H1 (cell line): ENCODE results near the gene ACAP2. TPM values are rescaled to one million over a fixed set of nuclear protein-coding genes. Genes with fewer than 3 reads are reported as not detected.

Source experiments
- CTCF ChIA-PET: fragments of 300-600 bp; sonication (Branson Sonifier 250); formaldehyde crosslinking; loops from one replicate; lab custom pipeline; 2021; ENCODE audit not compliant: partially characterized antibody; lab: Charles Lee
- POLR2A ChIA-PET: fragments of 300-600 bp; sonication (Branson Sonifier 250); formaldehyde crosslinking; loops from one replicate; lab custom pipeline; 2021; ENCODE audit warnings: inconsistent platforms; ENCODE audit not compliant: partially characterized antibody; lab: Charles Lee
- DNase-seq, 2 experiments: peaks; one replicate each; pipeline versions ENCODE4 v3.0.0 to v3.0.0-alpha.2; 2010 to 2022; ENCODE audit warnings: low spot score in 2 of 2, low read depth in 1 of 2, mixed read lengths in 1 of 2
- FAIRE-seq: peaks from 2 replicates; lab custom pipeline; 2011; peaks lifted over from hg19 to GRCh38; lab: Jason Lieb, UNC
- H2AFZ ChIP-seq: 2 replicates; pipeline ENCODE4 v1.8.1; 2012; ENCODE audit warnings: low read length, inconsistent platforms
- H2AK5ac ChIP-seq: 2 replicates; pipeline ENCODE4 v1.6.1; 2013; ENCODE audit warnings: low read depth, low read length
- H2BK120ac ChIP-seq: replicated peaks from 2 replicates; pipeline ENCODE3; 2013; ENCODE audit warnings: low read depth, low read length, inconsistent platforms
- H2BK12ac ChIP-seq: 2 replicates; pipeline ENCODE4 v1.6.1; 2013; ENCODE audit warnings: low read depth, low read length
- H2BK15ac ChIP-seq: 2 replicates; pipeline ENCODE4 v1.6.1; 2013; ENCODE audit warnings: low read length
- H2BK20ac ChIP-seq: 2 replicates; pipeline ENCODE4 v1.6.1; 2013; ENCODE audit warnings: low read length
- H2BK5ac ChIP-seq: 2 replicates; pipeline ENCODE4 v1.6.1; 2013; ENCODE audit warnings: low read depth, low read length
- H3K14ac ChIP-seq: 2 replicates; pipeline ENCODE4 v1.6.1; 2013; ENCODE audit warnings: inconsistent platforms; ENCODE audit not compliant: insufficient read length
- H3K18ac ChIP-seq: 2 replicates; pipeline ENCODE4 v1.6.1; 2013; ENCODE audit warnings: low read length; ENCODE audit errors: extremely low read depth
- H3K23ac ChIP-seq: 2 replicates; pipeline ENCODE4 v1.6.1; 2013; ENCODE audit warnings: inconsistent platforms; ENCODE audit not compliant: insufficient read length
- H3K23me2 ChIP-seq: 2 replicates; pipeline ENCODE4 v1.6.1; 2013; ENCODE audit warnings: low read depth, low read length
- H3K27ac ChIP-seq: 2 replicates; pipeline ENCODE4 v1.6.1; 2011; ENCODE audit warnings: low read depth, low read length, inconsistent platforms
- H3K27me3 ChIP-seq, 4 experiments: replicated peaks in 1 of 4; 1 replicate in 1 of 4; 2 replicates in 3 of 4; pipeline versions ENCODE4 v1.6.1 to v1.8.1; 2011 to 2013; ENCODE audit warnings: low read length in 3 of 4, mild to moderate bottlenecking in 3 of 4, inconsistent platforms in 2 of 4, mixed read lengths in 2 of 4, moderate library complexity in 1 of 4; ENCODE audit not compliant: control insufficient read depth in 3 of 4, insufficient read depth in 3 of 4; ENCODE audit errors: extremely low read depth in 1 of 4
- H3K36me3 ChIP-seq, 4 experiments: 2 replicates each; pipeline versions ENCODE4 v1.6.1 to v1.8.1; 2011 to 2013; ENCODE audit warnings: mild to moderate bottlenecking in 4 of 4, low read length in 3 of 4, moderate library complexity in 2 of 4, control low read depth in 1 of 4, inconsistent platforms in 1 of 4; ENCODE audit not compliant: insufficient read depth in 4 of 4, control insufficient read depth in 2 of 4
- H3K4ac ChIP-seq: replicated peaks from 2 replicates; pipeline ENCODE3; 2013; ENCODE audit warnings: low read length, low read depth, mixed read lengths, inconsistent platforms; ENCODE audit not compliant: insufficient read length
- H3K4me1 ChIP-seq, 4 experiments: replicated peaks in 1 of 4; 1 replicate in 1 of 4; 2 replicates in 3 of 4; pipeline versions ENCODE4 v1.6.1 to v1.8.1; 2011 to 2013; ENCODE audit warnings: low read length in 3 of 4, inconsistent platforms in 2 of 4, mixed read lengths in 1 of 4; ENCODE audit not compliant: insufficient read depth in 4 of 4, control insufficient read depth in 3 of 4
- H3K4me2 ChIP-seq, 2 experiments: 2 replicates each; pipeline versions ENCODE4 v1.6.1 to v1.8.1; 2011 to 2013; ENCODE audit warnings: low read depth in 2 of 2, low read length in 2 of 2, control low read depth in 1 of 2, inconsistent platforms in 1 of 2, mild to moderate bottlenecking in 1 of 2; ENCODE audit not compliant: insufficient read depth in 1 of 2
- H3K4me3 ChIP-seq, 4 experiments: fragments of 200-600, 300-600 bp in 1 of 4; sonication (generic), shearing (Covaris generic), sonication (Bioruptor Twin) in 1 of 4; 2 replicates each; pipeline versions ENCODE4 v1.5.1 to v1.8.1; 2011 to 2016; ENCODE audit warnings: low read length in 4 of 4, low read depth in 3 of 4, control low read depth in 2 of 4, inconsistent platforms in 2 of 4, mild to moderate bottlenecking in 2 of 4, mixed read lengths in 1 of 4, moderate library complexity in 1 of 4; ENCODE audit not compliant: insufficient read depth in 2 of 4; ENCODE audit errors: extremely low read depth in 1 of 4
- H3K56ac ChIP-seq: replicated peaks from 2 replicates; pipeline ENCODE3; 2013; ENCODE audit warnings: low read depth, mild to moderate bottlenecking, mixed read lengths, low read length, inconsistent platforms; ENCODE audit not compliant: insufficient read length
- H3K79me1 ChIP-seq: 2 replicates; pipeline ENCODE4 v1.6.1; 2013; ENCODE audit warnings: low read depth, low read length, control low read depth
- H3K79me2 ChIP-seq, 2 experiments: 2 replicates each; pipeline versions ENCODE4 v1.6.1 to v1.8.1; 2012 to 2013; ENCODE audit warnings: low read length in 2 of 2, mild to moderate bottlenecking in 2 of 2, inconsistent platforms in 1 of 2; ENCODE audit not compliant: insufficient read depth in 2 of 2, control insufficient read depth in 1 of 2
- H3K9ac ChIP-seq, 4 experiments: replicated peaks in 1 of 4; 1 replicate in 1 of 4; 2 replicates in 3 of 4; pipeline versions ENCODE4 v1.6.1 to v1.8.1; 2011 to 2013; ENCODE audit warnings: low read depth in 3 of 4, low read length in 3 of 4, control low read depth in 2 of 4, mild to moderate bottlenecking in 2 of 4, moderate library complexity in 2 of 4, inconsistent platforms in 1 of 4; ENCODE audit errors: extremely low read depth in 1 of 4
- H3K9me3 ChIP-seq, 2 experiments: 2 replicates each; pipeline versions ENCODE4 v1.6.1 to v1.8.1; 2012 to 2013; ENCODE audit warnings: mild to moderate bottlenecking in 2 of 2, moderate library complexity in 2 of 2, control low read depth in 1 of 2, inconsistent platforms in 1 of 2, low read depth in 1 of 2, low read length in 1 of 2, mixed read lengths in 1 of 2; ENCODE audit not compliant: insufficient read depth in 2 of 2
- H4K20me1 ChIP-seq, 2 experiments: replicated peaks in 1 of 2; 2 replicates each; pipeline versions ENCODE3 to v1.8.1; 2011 to 2013; ENCODE audit warnings: inconsistent platforms in 2 of 2, low read length in 2 of 2, mild to moderate bottlenecking in 1 of 2; ENCODE audit not compliant: insufficient read depth in 2 of 2, control insufficient read depth in 1 of 2
- H4K5ac ChIP-seq: 2 replicates; pipeline ENCODE4 v1.6.1; 2013; ENCODE audit warnings: low read length, low read depth, mixed read lengths, inconsistent platforms; ENCODE audit not compliant: insufficient read length
- H4K8ac ChIP-seq: 2 replicates; pipeline ENCODE4 v1.8.0; 2013; ENCODE audit warnings: mild to moderate bottlenecking, moderate library complexity, low read length, inconsistent platforms; ENCODE audit not compliant: insufficient read depth; ENCODE audit errors: extremely low read depth
- H4K91ac ChIP-seq: replicated peaks from 2 replicates; pipeline ENCODE3; 2013; ENCODE audit warnings: low read length, mixed read lengths, inconsistent platforms; ENCODE audit not compliant: insufficient read length
- BCL11A ChIP-seq, 2 experiments: IDR thresholded peaks; one replicate each; pipeline ENCODE4 v1.6.1; 2011; ENCODE audit warnings: low read depth in 2 of 2, low read length in 2 of 2, mild to moderate bottlenecking in 2 of 2
- CBX8 ChIP-seq: fragments of 300-800, 300-1000 bp; sonication (generic); IDR thresholded peaks from 2 replicates; pipeline ENCODE4 v1.7.1; 2016; ENCODE audit warnings: low read depth, low read length, borderline replicate concordance
- CHD1 ChIP-seq: IDR thresholded peaks from 2 replicates; pipeline ENCODE4 v1.6.1; 2012; ENCODE audit warnings: low read depth, low read length, improper control_type of control experiment
- EGR1 ChIP-seq: IDR thresholded peaks from 2 replicates; pipeline ENCODE4 v1.6.1; 2011; ENCODE audit warnings: low read depth, low read length, borderline replicate concordance
- JUN ChIP-seq: IDR thresholded peaks from 2 replicates; pipeline ENCODE4 v1.6.1; 2011; ENCODE audit warnings: low read depth, mild to moderate bottlenecking, improper control_type of control experiment, low read length
- RBBP5 ChIP-seq: IDR thresholded peaks from 2 replicates; pipeline ENCODE4 v1.7.1; 2012; ENCODE audit warnings: low read depth, mild to moderate bottlenecking, inconsistent platforms, low read length, moderate library complexity, borderline replicate concordance
- RNF2 ChIP-seq: fragments of 200-900, 300-1000 bp; sonication (generic); IDR thresholded peaks from 2 replicates; pipeline ENCODE4 v1.7.1; 2016; ENCODE audit warnings: borderline replicate concordance, low read depth, mild to moderate bottlenecking, antibody characterized with exemption, low read length; ENCODE audit not compliant: poor library complexity, severe bottlenecking; ENCODE audit errors: missing control alignments
- SAP30 ChIP-seq: fragments of 300-600 bp; sonication (generic); IDR thresholded peaks from 2 replicates; pipeline ENCODE4 v1.7.1; 2012; ENCODE audit warnings: low read length, moderate library complexity, mild to moderate bottlenecking, inconsistent platforms; ENCODE audit not compliant: insufficient read depth, insufficient replicate concordance
- SIN3A ChIP-seq, 2 experiments: IDR thresholded peaks in 1 of 2; conservative IDR thresholded peaks in 1 of 2; 2 replicates each; pipeline ENCODE4 v1.6.1; 2011 to 2012; ENCODE audit warnings: low read length in 2 of 2, improper control_type of control experiment in 1 of 2, low read depth in 1 of 2, mild to moderate bottlenecking in 1 of 2
- YY1 ChIP-seq: IDR thresholded peaks from 2 replicates; pipeline ENCODE4 v1.6.1; 2011; ENCODE audit warnings: low read depth, mild to moderate bottlenecking, low read length
- WGBS, 2 experiments: shearing (Covaris generic) in 1 of 2; methylation state at CpG; one replicate each; pipeline versions ENCODE4 v1.1.6 to v1.1.7; 2013 to 2015; ENCODE audit warnings: low lambda C conversion rate in 2 of 2, mixed read lengths in 2 of 2, inconsistent platforms in 1 of 2, low coverage in 1 of 2, missing lambda C conversion rate in 1 of 2; ENCODE audit not compliant: insufficient replicate concordance in 2 of 2, insufficient coverage in 1 of 2, insufficient read length in 1 of 2; ENCODE audit errors: extremely low coverage in 1 of 2, missing lambda C conversion rate in 1 of 2; 5-methylcytosine and 5-hydroxymethylcytosine counted together
- polyA plus RNA-seq, 7 experiments: library from polyadenylated mRNA; depleted of rRNA in 3 of 7; stranded (reverse) in 5 of 7; unstranded in 2 of 7; fragments of >200 nt in 5 of 7; fragments of 200-250 nt in 2 of 7; gene quantifications; 1 replicate in 5 of 7; 2 replicates in 1 of 7; 4 replicates in 1 of 7; pipeline versions ENCODE4 v1.2.1 to v1.2.3, GENCODE V29; 2011 to 2013; ENCODE audit warnings: missing spikeins in 2 of 7, mixed read lengths in 2 of 7
- total RNA-seq: library from RNA; stranded (reverse); fragmentation: NEBNext Ultra II Directional; extraction: Animal tissue kit (Norgen Biotek cat#: 25700); gene quantifications from 2 replicates; pipeline ENCODE4 v1.2.1, GENCODE V29; 2021

ACAP2 gene
- total and polyA plus RNA-seq, 2 of the 8 experiments (the other 6 are each of a cell fraction or from before 2014, with no cell fraction given) = 7.7 to 37.3 TPM

DNA sequence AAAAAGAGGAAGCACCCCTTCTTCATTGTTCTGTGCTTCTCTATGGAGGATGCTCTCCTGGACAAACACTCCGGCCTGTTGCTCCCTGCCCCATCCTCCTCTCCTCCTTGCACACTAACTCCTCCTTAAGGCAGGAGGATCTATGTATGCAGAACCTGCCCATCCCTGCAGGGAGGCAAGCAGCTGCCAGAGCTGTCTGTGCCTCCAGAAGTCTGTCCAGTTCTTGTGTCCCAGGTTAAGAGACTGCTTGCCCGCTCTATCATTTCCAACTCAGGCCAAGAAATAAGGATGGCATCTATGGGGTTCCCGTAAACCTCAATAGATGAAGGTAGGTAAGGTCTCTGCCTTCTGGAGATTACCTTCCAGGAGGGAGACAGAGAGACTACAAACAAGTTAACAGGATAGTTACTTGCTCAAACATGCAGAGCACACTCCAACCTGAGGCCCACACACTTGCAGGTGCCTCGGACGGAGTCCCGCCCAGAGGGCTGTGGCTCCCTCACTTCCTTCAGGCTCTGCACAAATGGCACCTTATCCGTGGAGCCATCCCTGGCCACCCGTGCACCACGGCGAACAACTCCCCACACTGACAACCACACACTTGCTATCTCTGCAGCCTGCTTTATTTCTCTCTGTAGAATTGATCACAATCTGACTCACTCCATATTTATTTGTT, 178.8 kb downstream of the ACAP2 start:
- no peak overlapping the region for H3K4me2 ChIP-seq

More for the DNA sequence above, 178.8 kb downstream of the ACAP2 start:
- Histone ChIP-seq H3K4ac (no peak overlapping the region), H3K18ac (no peak overlapping the region), H4K20me1 (peaks cover 25 to 37% of the 10 kb centered on the region in 2 experiments), H3K14ac (no peak overlapping the region), H3K56ac (no peak overlapping the region), H4K8ac (no peak overlapping the region), H3K9me3 (no peaks in the 10 kb centered on the region), H3K27ac (no peak overlapping the region), H4K91ac (no peak overlapping the region), H4K5ac (no peak overlapping the region), H2BK20ac (no peak overlapping the region), H3K4me1 (peaks cover 1 to 12% (median 4%) of the 10 kb centered on the region in 4 experiments), H2AFZ (no peak overlapping the region), H3K79me1 (peaks cover 25% of the 10 kb centered on the region), H3K4me3 (no peak overlapping the region), H3K36me3 (peaks cover 2 to 14% (median 4%) of the 10 kb centered on the region in 4 experiments; a peak in 5 of 8 replicates), H2BK15ac (no peak overlapping the region), H3K27me3 (no peaks in the 10 kb centered on the region), H3K23ac (no peak overlapping the region), H3K79me2 (peaks cover 5 to 79% of the 10 kb centered on the region in 2 experiments), H2BK5ac (no peak overlapping the region), H2BK120ac (no peak overlapping the region), H2BK12ac (no peak overlapping the region), H3K23me2 (peaks cover 7% of the 10 kb centered on the region; the same call in 1 of the 2 replicates), H2AK5ac (no peak overlapping the region), H3K9ac (no peak overlapping the region)
- ChIA-PET CTCF (no interaction called here), POLR2A (interaction anchor here (2.0 kb wide), 1 partner anchor 279 kb away, joined by 6 read pairs; the partner anchor contains the start of gene PPP1R2)
- FAIRE-seq (no peak), DNase-seq (peak in 1 of 2 experiments; percentile 30)
- WGBS, 2 experiments = 90% methylated on average over 10 of the region's 10 CpGs; no CpG with 5 or more reads in 1 of the 2 experiments
- TF ChIP-seq RNF2 (no peak), EGR1 (no peak), SIN3A (conservative IDR thresholded peaks at IDR 0.05 in 1 of 2, IDR thresholded peaks at IDR 0.05 in 1 of 2; ENCODE audit: low read depth in 1 of 2, low read length in 2 of 2) (no peak), RBBP5 (no peak), SAP30 (no peak), CBX8 (no peak), BCL11A (IDR thresholded peaks at IDR 0.05; ENCODE audit: low read depth in 2 of 2, low read length in 2 of 2) (no peak), JUN (no peak), YY1 (no peak), CHD1 (no peak)
